WTC11 (cell line): ENCODE measurements around the gene TOM1L2.

Experiments
- CREB1 ChIP-seq: sonication (generic); formaldehyde crosslinking; IDR thresholded peaks from 2 replicates; pipeline ENCODE4 v1.8.0; 2023; ENCODE audit warnings: mild to moderate bottlenecking, missing genetic modification reagents
- CREM ChIP-seq: sonication (generic); formaldehyde crosslinking; IDR thresholded peaks from 2 replicates; pipeline ENCODE4 v1.8.1; 2022; ENCODE audit warnings: mild to moderate bottlenecking, missing genetic modification reagents, moderate library complexity
- ELF4 ChIP-seq: sonication (generic); formaldehyde crosslinking; IDR thresholded peaks from 2 replicates; pipeline ENCODE4 v1.8.1; 2022; ENCODE audit warnings: low read depth, mild to moderate bottlenecking, moderate library complexity, missing genetic modification reagents
- ESRRA ChIP-seq: sonication (generic); formaldehyde crosslinking; IDR thresholded peaks from 2 replicates; pipeline ENCODE4 v1.8.1; 2022; ENCODE audit warnings: mild to moderate bottlenecking, missing genetic modification reagents, borderline replicate concordance
- NR1H2 ChIP-seq: sonication (generic); formaldehyde crosslinking; IDR thresholded peaks from 2 replicates; pipeline ENCODE4 v1.9.0; 2021; ENCODE audit warnings: mild to moderate bottlenecking, moderate library complexity, missing genetic modification reagents
- SP1 ChIP-seq: sonication (generic); formaldehyde crosslinking; conservative IDR thresholded peaks from 2 replicates; pipeline ENCODE4 v1.8.1; 2022; ENCODE audit warnings: missing genetic modification reagents
- TF ChIP-seq, protein P1 (sequence below): sonication (generic); formaldehyde crosslinking; IDR thresholded peaks from 2 replicates; pipeline ENCODE4 v1.8.1; 2023; ENCODE audit warnings: mild to moderate bottlenecking, moderate library complexity, missing genetic modification reagents
- TF ChIP-seq, protein P2 (sequence below): sonication (generic); formaldehyde crosslinking; IDR thresholded peaks from 2 replicates; pipeline ENCODE4 v1.8.1; 2023; ENCODE audit warnings: mild to moderate bottlenecking, missing genetic modification reagents, moderate library complexity

GRCh38 chr17:17944242-17944641, 28.0 kb downstream of the TOM1L2 start:
- TF ChIP-seq, protein P1, sequence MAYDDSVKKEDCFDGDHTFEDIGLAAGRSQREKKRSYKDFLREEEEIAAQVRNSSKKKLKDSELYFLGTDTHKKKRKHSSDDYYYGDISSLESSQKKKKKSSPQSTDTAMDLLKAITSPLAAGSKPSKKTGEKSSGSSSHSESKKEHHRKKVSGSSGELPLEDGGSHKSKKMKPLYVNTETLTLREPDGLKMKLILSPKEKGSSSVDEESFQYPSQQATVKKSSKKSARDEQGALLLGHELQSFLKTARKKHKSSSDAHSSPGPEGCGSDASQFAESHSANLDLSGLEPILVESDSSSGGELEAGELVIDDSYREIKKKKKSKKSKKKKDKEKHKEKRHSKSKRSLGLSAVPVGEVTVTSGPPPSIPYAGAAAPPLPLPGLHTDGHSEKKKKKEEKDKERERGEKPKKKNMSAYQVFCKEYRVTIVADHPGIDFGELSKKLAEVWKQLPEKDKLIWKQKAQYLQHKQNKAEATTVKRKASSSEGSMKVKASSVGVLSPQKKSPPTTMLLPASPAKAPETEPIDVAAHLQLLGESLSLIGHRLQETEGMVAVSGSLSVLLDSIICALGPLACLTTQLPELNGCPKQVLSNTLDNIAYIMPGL, result no peak
- TF ChIP-seq, protein P2, sequence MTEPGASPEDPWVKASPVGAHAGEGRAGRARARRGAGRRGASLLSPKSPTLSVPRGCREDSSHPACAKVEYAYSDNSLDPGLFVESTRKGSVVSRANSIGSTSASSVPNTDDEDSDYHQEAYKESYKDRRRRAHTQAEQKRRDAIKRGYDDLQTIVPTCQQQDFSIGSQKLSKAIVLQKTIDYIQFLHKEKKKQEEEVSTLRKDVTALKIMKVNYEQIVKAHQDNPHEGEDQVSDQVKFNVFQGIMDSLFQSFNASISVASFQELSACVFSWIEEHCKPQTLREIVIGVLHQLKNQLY (CRISPR knock-in tag), result no peak
- TF ChIP-seq CREB1 (CRISPR knock-in tag), result no peak
- no peak for TF ChIP-seq ESRRA (CRISPR knock-in tag)
- TF ChIP-seq SP1 (CRISPR knock-in tag), result no peak
- TF ChIP-seq ELF4, result no peak
- TF ChIP-seq NR1H2 (CRISPR knock-in tag), result no peak
- no peak for TF ChIP-seq CREM (CRISPR knock-in tag)
